Cardiac septum (tissue), 1 donor: ENCODE measurements around the gene SOBP. TPM values are rescaled to one million over a fixed set of nuclear protein-coding genes. Genes with fewer than 3 reads are reported as not detected.

Source experiments
- DNase-seq: peaks from one replicate; pipeline ENCODE4 v3.0.0-alpha.2; 2020; ENCODE audit warnings: low spot score
- intact Hi-C: fragments of 100-400 bp; cut with DNase I; formaldehyde crosslinking; loops from one replicate; pipeline ENCODE4 v1.14.0; 2022
- total RNA-seq: library from RNA; stranded (reverse); fragmentation: NEBNext Ultra II Directional; extraction: Animal tissue kit (Norgen Biotek cat#: 25700); gene quantifications from one replicate; pipeline ENCODE4 v1.2.1, GENCODE V29; 2021
- donor health status: DM: no; HTN: no; CAD: no.

Gene SOBP
- total RNA-seq, 1 donor from 2014 or later: 28.7 TPM

DNA sequence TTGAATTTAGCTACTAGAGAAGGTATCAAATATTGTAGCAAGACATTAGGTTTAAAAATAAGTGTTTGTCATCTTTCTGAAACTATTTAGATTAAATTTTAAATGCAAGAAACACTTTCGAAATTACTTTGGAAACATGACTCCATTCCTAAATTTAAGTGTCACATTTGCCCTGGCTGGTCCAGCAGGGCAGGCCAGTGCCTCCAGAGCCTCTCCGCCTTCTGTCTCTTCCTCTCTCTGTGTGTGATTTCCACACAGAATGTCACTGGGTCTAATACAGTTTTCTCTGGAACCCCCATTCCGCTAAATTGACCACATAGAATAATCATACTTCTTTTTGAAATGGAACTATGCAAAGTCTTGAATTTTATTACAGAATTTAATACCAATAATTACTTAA lies 111.5 kb downstream of the SOBP start:
- intact Hi-C loops: no loop called here
- DNase-seq: no peak

DNA sequence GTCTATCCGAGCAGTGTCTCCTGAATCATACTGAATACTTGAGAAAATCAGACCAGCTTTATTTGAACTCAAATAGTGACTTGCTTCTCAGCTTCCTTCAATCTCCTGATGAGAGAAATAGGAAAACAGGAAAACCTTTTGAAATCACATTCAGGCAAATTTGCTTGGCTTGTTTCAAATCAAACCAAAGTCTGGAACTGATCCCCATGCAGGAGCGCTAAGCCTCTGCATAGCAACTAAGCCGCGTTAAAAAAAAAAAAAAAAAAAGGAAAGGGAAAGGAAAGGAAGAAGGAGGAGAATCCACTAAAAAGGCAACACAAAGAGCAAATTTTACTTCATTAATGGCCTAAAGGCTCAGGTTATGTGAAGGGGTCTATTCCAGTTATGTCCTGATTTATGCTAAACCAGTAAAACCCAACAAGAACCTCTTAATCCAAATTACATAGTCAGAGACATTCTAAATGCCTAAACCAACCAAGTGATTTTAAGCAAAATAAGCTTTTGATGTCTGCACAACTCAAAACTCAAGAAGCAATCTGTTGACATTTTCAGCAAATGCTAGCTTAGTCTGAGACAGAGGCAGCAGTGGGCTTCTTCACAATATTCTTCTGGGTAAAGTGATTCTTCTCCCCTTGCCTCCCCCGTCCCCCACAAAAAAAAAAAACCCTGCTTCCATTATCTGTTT lies 112.5 kb downstream of the SOBP start:
- no peak for DNase-seq
- intact Hi-C loops: no loop called here

DNA sequence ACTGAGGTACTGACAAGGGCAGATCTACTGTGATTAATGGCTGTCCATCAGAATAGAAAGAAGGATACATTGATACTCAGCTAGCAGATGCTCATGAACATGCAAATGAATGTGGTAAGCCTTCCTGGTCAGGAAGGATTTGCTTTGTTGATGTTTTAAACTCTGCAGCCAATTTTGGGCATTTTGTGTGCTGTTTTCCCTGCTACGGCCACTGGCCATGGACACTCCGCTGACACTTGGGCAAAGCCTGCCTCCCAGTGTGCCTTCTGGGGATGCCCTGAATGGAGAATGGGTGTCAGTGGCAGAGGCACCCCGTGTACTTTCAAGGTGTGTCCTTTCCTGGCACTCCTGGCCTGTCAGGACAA lies 113.1 kb downstream of the SOBP start:
- no peak for DNase-seq
- intact Hi-C loops: no loop called here

DNA sequence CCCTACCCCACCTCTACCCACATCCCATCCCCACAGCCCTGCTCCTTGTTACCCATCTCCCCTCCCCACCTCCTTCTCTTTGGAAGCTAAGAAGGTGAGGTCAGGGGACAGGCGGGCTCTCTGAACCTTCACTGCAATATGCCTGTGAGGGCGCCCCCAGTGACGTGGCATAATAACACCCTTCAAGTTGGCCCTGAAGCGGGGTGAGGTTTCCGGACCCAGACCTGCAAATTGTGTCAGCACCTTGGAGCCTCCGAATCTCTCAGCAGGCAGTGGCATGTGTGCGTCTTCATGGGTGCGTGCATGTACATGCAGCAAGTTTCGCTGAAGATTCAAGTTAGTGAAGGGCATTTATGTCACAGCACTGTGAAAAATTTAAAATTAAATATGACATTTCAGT lies 114.6 kb downstream of the SOBP start:
- no peak for DNase-seq
- intact Hi-C loops: no loop called here

- DNase-seq: no peak
- intact Hi-C loops: no loop called here
Measured at GRCh38 chr6:107606407-107606806, 116.5 kb downstream of the SOBP start.

- no peak for DNase-seq
Measured at GRCh38 chr6:107607116-107607515, 117.2 kb downstream of the SOBP start.

DNA sequence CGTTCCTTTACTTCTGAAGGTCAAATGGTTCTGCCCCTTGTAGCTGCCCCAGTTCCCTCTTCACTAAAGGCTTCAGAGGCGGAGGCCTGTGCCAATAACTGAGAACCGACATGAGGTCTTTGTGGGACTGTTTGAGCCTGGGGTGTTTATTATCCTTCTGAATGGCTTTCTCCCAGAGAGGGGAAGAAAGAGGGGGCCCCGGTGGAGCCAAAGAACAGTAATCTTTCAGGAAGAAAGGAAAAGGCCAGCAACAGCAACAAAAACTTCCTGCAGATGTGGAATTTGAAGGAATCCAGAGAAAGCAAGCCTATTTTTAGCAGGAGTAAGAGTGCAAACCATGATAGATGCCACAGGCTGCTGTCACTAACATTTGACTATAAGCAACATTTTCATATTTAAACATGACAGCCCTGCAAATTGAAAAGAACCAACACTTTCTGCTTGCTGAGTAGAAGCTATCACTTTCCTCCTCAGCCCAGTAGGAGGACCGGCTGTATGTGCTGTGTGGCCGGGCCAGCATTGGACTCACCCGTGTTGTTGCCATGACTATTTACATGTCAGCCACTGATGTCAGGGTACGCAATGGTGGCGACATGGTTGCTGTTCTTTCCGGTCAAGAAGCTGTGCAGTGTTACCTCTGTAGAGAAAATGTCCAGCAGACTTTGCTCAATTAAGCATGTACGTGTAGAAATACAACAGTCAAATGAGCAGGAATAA lies 121.3 kb downstream of the SOBP start:
- no peak for DNase-seq

More at GRCh38 chr6:107607116-107607515, 117.2 kb downstream of the SOBP start:
- intact Hi-C loops: no loop called here

DNA sequence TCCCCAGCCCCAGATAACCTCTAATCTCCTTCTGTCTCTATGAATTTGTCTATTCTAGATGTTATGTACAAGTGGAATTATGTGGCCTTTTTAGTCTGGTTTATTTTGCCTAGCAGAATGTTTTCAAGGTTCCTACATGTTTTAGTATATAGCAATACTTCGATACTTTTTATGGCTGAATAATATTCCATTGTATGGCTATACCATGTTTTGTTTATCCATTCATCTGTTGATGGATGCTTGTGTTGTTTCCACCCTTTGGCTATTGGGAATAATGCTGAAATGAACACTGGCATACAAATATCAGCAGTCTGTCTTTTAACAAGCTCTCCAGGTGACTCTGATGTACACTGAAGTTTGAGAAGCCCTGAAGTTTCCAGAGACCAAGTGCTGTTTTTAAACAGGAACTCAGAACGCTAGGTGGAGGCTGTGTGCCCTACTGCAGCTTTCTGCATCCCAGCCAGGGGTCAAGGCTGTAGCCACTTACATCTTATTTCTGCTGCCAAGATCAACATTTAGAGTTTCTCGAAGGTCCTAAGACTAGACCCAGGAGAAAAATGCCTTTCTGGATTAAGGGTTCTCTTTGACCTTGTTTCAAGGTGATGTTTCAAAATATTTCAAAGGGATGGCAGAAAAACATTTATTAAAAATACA lies 123.0 kb downstream of the SOBP start:
- intact Hi-C loops: no loop called here
- no peak for DNase-seq

More for the DNA sequence above, 121.3 kb downstream of the SOBP start:
- intact Hi-C loops: no loop called here

GRCh38 chr6:107613651-107614379 lies 123.9 kb downstream of the SOBP start:
- intact Hi-C loops: no loop called here
- DNase-seq: no peak

DNA sequence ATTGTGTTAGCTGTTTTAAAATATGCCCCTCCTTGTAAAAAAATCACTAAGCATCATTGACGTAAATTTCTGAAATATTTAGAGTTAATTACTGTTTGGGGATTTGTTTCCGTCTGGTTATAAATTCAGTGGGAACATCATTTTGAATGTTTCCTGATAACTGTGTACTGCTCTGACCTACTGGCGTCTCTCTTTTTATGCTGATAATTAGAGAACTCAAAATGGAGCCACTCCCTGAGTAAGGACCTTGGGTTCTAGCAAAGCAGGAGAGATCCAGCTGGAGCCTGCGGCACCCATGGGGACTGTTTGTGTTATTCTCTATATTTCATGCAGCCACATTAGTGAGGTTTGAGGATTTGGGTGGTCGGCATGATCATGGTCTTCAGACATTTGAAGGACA lies 124.9 kb downstream of the SOBP start:
- DNase-seq: no peak
- intact Hi-C loops: no loop called here

DNA sequence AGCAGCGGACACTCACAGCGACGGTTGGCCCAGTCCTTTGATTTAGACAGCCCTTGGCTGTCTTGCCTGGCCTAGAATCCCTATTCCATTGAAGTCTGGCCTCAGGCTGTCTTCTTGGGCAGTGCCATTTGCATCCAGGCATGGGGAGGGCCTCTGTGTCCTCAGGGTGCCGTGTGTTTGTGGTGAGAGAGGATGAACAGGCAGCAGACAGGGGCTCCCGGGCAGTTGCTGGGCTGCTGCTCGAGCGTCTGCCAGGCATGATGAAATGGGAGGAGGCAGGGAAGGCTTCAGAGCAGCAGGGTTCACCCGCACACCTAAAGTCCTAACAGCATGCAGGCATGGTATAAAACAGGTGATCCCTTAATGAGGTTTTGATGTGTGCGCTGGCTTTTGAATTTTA lies 126.9 kb downstream of the SOBP start:
- DNase-seq: no peak
- intact Hi-C loops: no loop called here

DNA sequence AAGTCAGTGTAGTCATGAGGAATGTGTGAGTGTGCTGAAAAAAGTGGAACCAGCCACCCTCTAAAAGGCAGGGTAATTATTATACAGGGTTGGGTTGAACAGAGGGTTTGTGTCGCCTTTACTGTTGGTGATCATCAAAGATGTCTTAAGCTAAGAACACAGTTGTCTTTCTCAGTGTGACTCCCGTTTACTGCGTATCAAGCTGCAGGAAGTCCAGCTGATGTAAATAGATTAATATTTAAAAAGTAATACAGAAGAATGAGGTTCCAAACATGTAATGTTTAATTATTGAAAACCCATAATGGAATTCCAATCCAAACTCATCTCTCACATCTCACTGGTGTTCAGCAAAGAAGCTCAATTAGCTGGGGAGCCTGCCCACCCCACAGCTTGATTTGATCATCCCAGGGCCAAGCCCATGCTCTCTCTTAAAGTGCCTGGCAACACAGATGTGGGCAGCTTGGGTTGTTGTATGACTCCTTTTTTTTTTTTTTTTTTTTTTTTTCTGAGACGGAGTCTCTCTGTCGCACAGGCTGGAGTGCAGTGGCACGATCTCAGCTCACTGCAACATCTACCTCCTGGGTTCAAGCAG lies 127.5 kb downstream of the SOBP start:
- intact Hi-C loops: no loop called here
- no peak for DNase-seq

DNA sequence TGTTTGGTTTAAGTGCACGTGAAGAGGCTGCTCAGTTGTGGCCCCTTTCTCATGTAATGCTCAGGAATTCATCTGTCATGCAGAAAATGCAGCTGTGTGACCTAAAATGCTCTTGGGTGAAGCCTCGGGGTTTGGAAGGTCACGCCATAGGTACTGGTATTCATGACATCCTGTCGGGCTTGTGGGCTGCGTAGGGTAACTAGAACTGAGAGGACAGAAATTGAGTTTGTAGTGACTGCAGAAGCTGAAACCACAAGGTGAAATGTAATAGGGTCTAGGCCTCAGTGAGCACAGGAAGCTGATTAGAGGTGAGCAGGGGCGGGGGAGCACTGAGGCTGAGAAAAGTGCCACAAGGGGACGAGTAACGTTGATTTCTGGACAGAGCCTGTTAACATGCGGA lies 128.8 kb downstream of the SOBP start:
- DNase-seq: no peak
- intact Hi-C loops: no loop called here

DNA sequence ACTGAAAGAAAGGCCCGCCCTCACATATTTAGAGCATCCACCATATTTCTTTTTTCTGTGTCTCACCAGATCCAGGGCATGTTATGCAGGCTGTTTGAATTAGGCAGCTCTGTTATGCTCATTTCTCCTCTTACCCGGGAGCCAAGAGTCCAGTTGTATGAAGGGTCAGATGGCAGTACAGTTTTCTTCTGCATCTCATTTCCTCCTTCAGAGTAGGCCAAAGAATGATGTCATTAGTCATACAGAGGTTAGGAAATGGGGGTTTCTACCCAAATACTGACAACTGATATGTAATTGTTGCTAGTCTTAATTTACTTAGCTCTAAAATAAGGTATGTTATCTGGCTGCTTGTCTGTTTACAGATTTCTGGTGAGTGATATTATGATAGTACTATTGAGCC lies 130.8 kb downstream of the SOBP start:
- intact Hi-C loops: no loop called here
- no peak for DNase-seq

GRCh38 chr6:107621229-107621937 lies 131.5 kb downstream of the SOBP start:
- intact Hi-C loops: no loop called here
- DNase-seq: no peak

- intact Hi-C loops: no loop called here
- DNase-seq: no peak
Measured at GRCh38 chr6:107622269-107622668, 132.4 kb downstream of the SOBP start.

GRCh38 chr6:107624050-107624449 lies 134.1 kb downstream of the SOBP start:
- no peak for DNase-seq
- intact Hi-C loops: no loop called here

- intact Hi-C loops: no loop called here
- DNase-seq: no peak
Measured at GRCh38 chr6:107624541-107624940, 134.6 kb downstream of the SOBP start.

GRCh38 chr6:107625264-107625663 lies 135.3 kb downstream of the SOBP start:
- intact Hi-C loops: no loop called here
- DNase-seq: no peak
